Smooth muscle cell (in vitro differentiated cells): ENCODE results near the gene CSMD2. TPM values are rescaled to one million over a fixed set of nuclear protein-coding genes. Genes with fewer than 3 reads are reported as not detected.

ENCODE experiments used
- DNase-seq: peaks from one replicate; lab custom pipeline; 2025; ENCODE audit not compliant: unreplicated experiment; lab: John Stamatoyannopoulos, UW
- H2AFZ ChIP-seq: fragments of 200-600 bp; sonication (generic); 2 replicates; pipeline ENCODE4 v1.6.0; 2016; ENCODE audit warnings: antibody characterized with exemption, low read depth, mild to moderate bottlenecking
- H3F3A ChIP-seq: fragments of 200-600 bp; sonication (generic); 2 replicates; pipeline ENCODE4 v1.6.0; 2017; ENCODE audit warnings: antibody characterized with exemption, low read depth
- H3K27ac ChIP-seq: fragments of 200-600 bp; sonication (generic); 2 replicates; pipeline ENCODE4 v1.5.1; 2016; ENCODE audit warnings: low read depth, mild to moderate bottlenecking
- H3K27me3 ChIP-seq: fragments of 200-600 bp; sonication (generic); 2 replicates; pipeline ENCODE4 v1.6.1; 2016; ENCODE audit warnings: low read depth, mild to moderate bottlenecking
- H3K36me3 ChIP-seq: fragments of 200-600 bp; sonication (generic); 2 replicates; pipeline ENCODE4 v1.5.1; 2016; ENCODE audit warnings: low read depth
- H3K4me1 ChIP-seq: fragments of 200-600 bp; sonication (generic); 2 replicates; pipeline ENCODE4 v1.5.1; 2016; ENCODE audit warnings: low read depth
- H3K4me2 ChIP-seq: fragments of 200-600 bp; sonication (generic); 2 replicates; pipeline ENCODE4 v1.6.0; 2016; ENCODE audit warnings: mild to moderate bottlenecking
- H3K4me3 ChIP-seq: fragments of 200-600 bp; sonication (generic); 2 replicates; pipeline ENCODE4 v1.5.1; 2016; ENCODE audit warnings: mild to moderate bottlenecking
- H3K79me2 ChIP-seq: fragments of 200-600 bp; sonication (generic); 2 replicates; pipeline ENCODE4 v1.6.0; 2016; ENCODE audit warnings: low read depth, mild to moderate bottlenecking
- H3K9ac ChIP-seq: fragments of 200-600 bp; sonication (generic); 2 replicates; pipeline ENCODE4 v1.6.0; 2016; ENCODE audit warnings: low read depth
- H3K9me3 ChIP-seq: fragments of 200-600 bp; sonication (generic); replicated peaks from 2 replicates; pipeline ENCODE4 v1.5.1; 2016; ENCODE audit warnings: low read depth
- H4K20me1 ChIP-seq: fragments of 200-600 bp; sonication (generic); 2 replicates; pipeline ENCODE4 v1.6.0; 2016; ENCODE audit warnings: low read depth
- CTCF ChIP-seq: fragments of 200-600 bp; sonication (generic); IDR thresholded peaks from 2 replicates; pipeline ENCODE4 v1.5.1; 2017; ENCODE audit warnings: borderline replicate concordance, mild to moderate bottlenecking, antibody characterized with exemption; ENCODE audit not compliant: insufficient read depth, poor library complexity, severe bottlenecking
- WGBS: methylation state at CpG from one replicate; pipeline ENCODE4 v1.1.7; 2016; ENCODE audit warnings: low lambda C conversion rate; 5-methylcytosine and 5-hydroxymethylcytosine counted together
- polyA plus RNA-seq: library from polyadenylated mRNA; unstranded; fragments of >200 nt; fragmentation: Nextera tagmentation; extraction: Ambion mirVana; gene quantifications from 2 replicates; pipeline ENCODE4 v1.2.1, GENCODE V29; 2016
- total RNA-seq: library from RNA; depleted of rRNA; stranded (reverse); fragments of >200 nt; gene quantifications from 2 replicates; pipeline ENCODE4 v1.2.3, GENCODE V29; 2014

The CSMD2 gene
- total and polyA plus RNA-seq, 2 experiments from 2014 or later: 0.65 to 1.8 TPM

- no peak overlapping the region for H2AFZ ChIP-seq
- WGBS: 80% methylated on average over 2 of the region's 2 CpGs
- no peaks in the 10 kb centered on the region for H3K9me3 ChIP-seq
- H3F3A ChIP-seq: no peaks in the 10 kb centered on the region
- no peaks in the 10 kb centered on the region for H4K20me1 ChIP-seq
- no peaks in the 10 kb centered on the region for H3K79me2 ChIP-seq
- H3K9ac ChIP-seq: no peak overlapping the region
- no peak overlapping the region for H3K4me2 ChIP-seq
- no peak for DNase-seq
- no peak overlapping the region for H3K27ac ChIP-seq
- H3K27me3 ChIP-seq: peaks cover 9% of the 10 kb centered on the region
- no peak for TF ChIP-seq CTCF
- no peaks in the 10 kb centered on the region for H3K4me1 ChIP-seq
- no peaks in the 10 kb centered on the region for H3K36me3 ChIP-seq
- H3K4me3 ChIP-seq: no peak overlapping the region
Observed at GRCh38 chr1:34007760-34008159, 157.3 kb downstream of the CSMD2 start.

GRCh38 chr1:34005309-34005708, 159.7 kb downstream of the CSMD2 start:
- WGBS: 84% methylated on average over 2 of the region's 2 CpGs
- Histone ChIP-seq H3K9me3 (no peaks in the 10 kb centered on the region), H3K4me2 (no peak overlapping the region), H3K4me1 (no peaks in the 10 kb centered on the region), H3K27me3 (peaks cover 4% of the 10 kb centered on the region), H3F3A (no peaks in the 10 kb centered on the region), H3K27ac (no peak overlapping the region), H2AFZ (no peak overlapping the region), H4K20me1 (no peaks in the 10 kb centered on the region), H3K9ac (no peak overlapping the region), H3K4me3 (no peak overlapping the region), H3K79me2 (no peaks in the 10 kb centered on the region), H3K36me3 (no peaks in the 10 kb centered on the region)
- TF ChIP-seq CTCF: no peak
- DNase-seq: no peak

- no peak overlapping the region for H2AFZ ChIP-seq
- no peaks in the 10 kb centered on the region for H3K36me3 ChIP-seq
- no peaks in the 10 kb centered on the region for H3K79me2 ChIP-seq
- no peak overlapping the region for H3K4me2 ChIP-seq
- WGBS: 68% methylated on average over 2 of the region's 2 CpGs
- no peaks in the 10 kb centered on the region for H4K20me1 ChIP-seq
- no peaks in the 10 kb centered on the region for H3K9me3 ChIP-seq
- H3F3A ChIP-seq: no peaks in the 10 kb centered on the region
- no peak overlapping the region for H3K27ac ChIP-seq
- H3K4me1 ChIP-seq: peaks cover 15% of the 10 kb centered on the region
- H3K27me3 ChIP-seq: no peaks in the 10 kb centered on the region
- no peak overlapping the region for H3K9ac ChIP-seq
- no peak for TF ChIP-seq CTCF
- no peak for DNase-seq
- H3K4me3 ChIP-seq: no peak overlapping the region
Observed at GRCh38 chr1:34002810-34003209, 162.2 kb downstream of the CSMD2 start.
